ENCODE results near the gene GDPD5. TPM values are rescaled to one million over a fixed set of nuclear protein-coding genes. Genes with fewer than 3 reads are reported as not detected.

Gene GDPD5
- total and polyA plus RNA-seq, 9 of the 15 experiments (the other 6 are each of a cell fraction or from before 2014, with no cell fraction given), result 0.32 to 27.3 (median 8.0) TPM

GRCh38 chr11:75421035-75421602, 104.6 kb downstream of the GDPD5 start (continued):
- no peak for TF ChIP-seq GABPA (tag; conservative IDR thresholded peaks at IDR 0.05; ENCODE audit: low read depth)
- TF ChIP-seq, protein P1, sequence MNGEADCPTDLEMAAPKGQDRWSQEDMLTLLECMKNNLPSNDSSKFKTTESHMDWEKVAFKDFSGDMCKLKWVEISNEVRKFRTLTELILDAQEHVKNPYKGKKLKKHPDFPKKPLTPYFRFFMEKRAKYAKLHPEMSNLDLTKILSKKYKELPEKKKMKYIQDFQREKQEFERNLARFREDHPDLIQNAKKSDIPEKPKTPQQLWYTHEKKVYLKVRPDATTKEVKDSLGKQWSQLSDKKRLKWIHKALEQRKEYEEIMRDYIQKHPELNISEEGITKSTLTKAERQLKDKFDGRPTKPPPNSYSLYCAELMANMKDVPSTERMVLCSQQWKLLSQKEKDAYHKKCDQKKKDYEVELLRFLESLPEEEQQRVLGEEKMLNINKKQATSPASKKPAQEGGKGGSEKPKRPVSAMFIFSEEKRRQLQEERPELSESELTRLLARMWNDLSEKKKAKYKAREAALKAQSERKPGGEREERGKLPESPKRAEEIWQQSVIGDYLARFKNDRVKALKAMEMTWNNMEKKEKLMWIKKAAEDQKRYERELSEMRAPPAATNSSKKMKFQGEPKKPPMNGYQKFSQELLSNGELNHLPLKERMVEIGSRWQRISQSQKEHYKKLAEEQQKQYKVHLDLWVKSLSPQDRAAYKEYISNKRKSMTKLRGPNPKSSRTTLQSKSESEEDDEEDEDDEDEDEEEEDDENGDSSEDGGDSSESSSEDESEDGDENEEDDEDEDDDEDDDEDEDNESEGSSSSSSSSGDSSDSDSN (IDR thresholded peaks at IDR 0.05; ENCODE audit: borderline replicate concordance in 1 of 2, low read depth in 2 of 2, low read length in 2 of 2), result no peak
- no peak for TF ChIP-seq CTCF (IDR thresholded peaks at IDR 0.05 in 2 of 3, conservative IDR thresholded peaks at IDR 0.05 in 1 of 3; ENCODE audit: insufficient read depth in 2 of 3, low read depth in 1 of 3, low read length in 3 of 3)
- peak; percentile 2; the same call in 1 of the 2 replicates for TF ChIP-seq STAT5A (IDR thresholded peaks at IDR 0.05; ENCODE audit: borderline replicate concordance, low read length)
- peak; percentile 58 for TF ChIP-seq CCNT2 (IDR thresholded peaks at IDR 0.05; ENCODE audit: borderline replicate concordance, extremely low read depth, insufficient read length, low read depth, low read length)
- TF ChIP-seq, protein P2, sequence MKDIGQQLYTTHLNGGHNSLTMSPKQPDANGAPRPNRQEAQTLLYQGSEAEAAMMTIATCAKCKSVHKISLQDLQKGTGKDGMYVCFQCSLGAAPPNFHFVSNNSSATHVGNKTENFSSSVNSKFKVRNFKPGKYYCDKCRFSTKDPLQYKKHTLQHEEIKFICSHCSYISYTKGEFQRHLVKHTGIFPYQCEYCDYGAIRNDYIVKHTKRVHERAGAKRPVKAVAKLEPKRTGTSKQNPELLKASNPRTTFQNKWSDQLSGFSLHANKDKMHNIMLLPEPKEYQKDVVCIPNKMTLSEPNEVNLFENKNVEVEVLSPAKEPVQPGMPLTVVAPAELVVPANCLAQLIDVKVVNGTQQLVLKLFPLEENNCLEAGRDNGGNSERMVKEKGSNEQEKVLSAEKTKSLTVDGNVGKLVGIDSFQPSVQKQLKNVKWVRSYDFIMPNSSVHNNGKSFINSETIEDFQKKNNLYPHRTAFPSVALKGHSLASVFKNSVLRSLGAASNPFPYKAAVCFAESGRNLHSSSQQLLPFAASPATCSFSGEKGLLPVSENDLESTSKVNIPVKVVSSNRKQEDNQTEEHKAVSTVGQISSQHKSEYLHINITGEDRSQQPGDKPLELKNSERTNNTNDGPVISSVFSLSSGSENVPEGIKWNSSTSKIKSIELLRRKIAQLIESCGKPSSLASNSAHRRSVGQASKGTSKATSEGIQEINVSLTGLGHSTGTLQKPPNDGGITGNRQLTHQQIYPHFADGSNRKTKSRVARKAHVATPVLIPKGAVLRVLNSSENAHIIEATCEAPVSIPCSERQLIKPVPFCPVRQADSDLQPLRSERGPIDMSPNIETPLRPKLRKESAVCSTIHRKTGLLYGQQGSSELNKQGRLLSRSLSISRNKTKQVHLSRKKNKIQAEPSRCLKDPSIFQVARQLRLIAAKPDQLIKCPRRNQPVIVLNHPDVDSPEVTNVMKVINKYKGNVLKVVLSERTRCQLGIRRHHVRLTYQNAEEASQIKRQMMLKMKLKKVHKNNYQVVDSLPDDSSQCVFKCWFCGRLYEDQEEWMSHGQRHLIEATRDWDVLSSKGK (CRISPR knock-in tag; IDR thresholded peaks at IDR 0.05), result no peak
- TF ChIP-seq NR2C1 (IDR thresholded peaks at IDR 0.05), result no peak
- no peak for TF ChIP-seq NR2C1 (tag; IDR thresholded peaks at IDR 0.05)
- TF ChIP-seq ZNF699 (CRISPR knock-in tag; IDR thresholded peaks at IDR 0.05; ENCODE audit: insufficient replicate concordance), result no peak
- TF ChIP-seq, protein P3, sequence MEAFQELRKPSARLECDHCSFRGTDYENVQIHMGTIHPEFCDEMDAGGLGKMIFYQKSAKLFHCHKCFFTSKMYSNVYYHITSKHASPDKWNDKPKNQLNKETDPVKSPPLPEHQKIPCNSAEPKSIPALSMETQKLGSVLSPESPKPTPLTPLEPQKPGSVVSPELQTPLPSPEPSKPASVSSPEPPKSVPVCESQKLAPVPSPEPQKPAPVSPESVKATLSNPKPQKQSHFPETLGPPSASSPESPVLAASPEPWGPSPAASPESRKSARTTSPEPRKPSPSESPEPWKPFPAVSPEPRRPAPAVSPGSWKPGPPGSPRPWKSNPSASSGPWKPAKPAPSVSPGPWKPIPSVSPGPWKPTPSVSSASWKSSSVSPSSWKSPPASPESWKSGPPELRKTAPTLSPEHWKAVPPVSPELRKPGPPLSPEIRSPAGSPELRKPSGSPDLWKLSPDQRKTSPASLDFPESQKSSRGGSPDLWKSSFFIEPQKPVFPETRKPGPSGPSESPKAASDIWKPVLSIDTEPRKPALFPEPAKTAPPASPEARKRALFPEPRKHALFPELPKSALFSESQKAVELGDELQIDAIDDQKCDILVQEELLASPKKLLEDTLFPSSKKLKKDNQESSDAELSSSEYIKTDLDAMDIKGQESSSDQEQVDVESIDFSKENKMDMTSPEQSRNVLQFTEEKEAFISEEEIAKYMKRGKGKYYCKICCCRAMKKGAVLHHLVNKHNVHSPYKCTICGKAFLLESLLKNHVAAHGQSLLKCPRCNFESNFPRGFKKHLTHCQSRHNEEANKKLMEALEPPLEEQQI (IDR thresholded peaks at IDR 0.05), result peak; percentile 48; the same call in 1 of the 2 replicates
- no peak for TF ChIP-seq GTF2A2 (tag; IDR thresholded peaks at IDR 0.05)
- no peak for TF ChIP-seq ZNF316 (IDR thresholded peaks at IDR 0.05)
- TF ChIP-seq KDM5B (IDR thresholded peaks at IDR 0.05; ENCODE audit: insufficient replicate concordance, low read depth, low read length), result no peak
- TF ChIP-seq U2AF2 (optimal IDR thresholded peaks at IDR 0.05; ENCODE audit: low read depth, low read length), result no peak
- TF ChIP-seq CAMTA2 (CRISPR knock-in tag; conservative IDR thresholded peaks at IDR 0.05), result no peak
- no peak for TF ChIP-seq FOSL1 (tag; conservative IDR thresholded peaks at IDR 0.05)
